Esophagus muscularis mucosa (tissue), 4 donors: Measurements from ENCODE around the gene HCN3. TPM values are rescaled to one million over a fixed set of nuclear protein-coding genes. Genes with fewer than 3 reads are reported as not detected.

Source experiments
- DNase-seq: peaks from one replicate; pipeline ENCODE4 v3.0.0-alpha.2; 2017; ENCODE audit errors: extremely low spot score
- H3K27ac ChIP-seq, 4 donors: fragments of 200-600 bp; sonication (generic); replicated peaks in 1 of 4; 1 replicate in 3 of 4; 2 replicates in 1 of 4; pipeline ENCODE4 v1.5.1; 2016 to 2019; ENCODE audit warnings: mild to moderate bottlenecking in 1 of 4
- H3K27me3 ChIP-seq, 4 donors: fragments of 200-600 bp; sonication (generic); one replicate each; pipeline versions ENCODE4 v1.5.1 to v1.6.0; 2016 to 2019
- H3K36me3 ChIP-seq, 4 donors: fragments of 200-600 bp; sonication (generic); one replicate each; pipeline ENCODE4 v1.5.1; 2016 to 2019
- H3K4me1 ChIP-seq, 4 donors: fragments of 200-600 bp; sonication (generic); one replicate each; pipeline ENCODE4 v1.5.1; 2016 to 2019
- H3K4me3 ChIP-seq, 4 donors: fragments of 200-600 bp; sonication (generic); 1 replicate in 2 of 4; 2 replicates in 2 of 4; pipeline ENCODE4 v1.5.1; 2016 to 2019; ENCODE audit warnings: mild to moderate bottlenecking in 4 of 4, moderate library complexity in 1 of 4
- H3K9me3 ChIP-seq, 4 donors: fragments of 200-600 bp; sonication (generic); 1 replicate in 3 of 4; 2 replicates in 1 of 4; pipeline ENCODE4 v1.5.1; 2016 to 2019
- CTCF ChIP-seq, 3 experiments: fragments of 200-600 bp in 2 of 3; fragments of 450-650 bp in 1 of 3; sonication (generic) in 2 of 3; IDR thresholded peaks; one replicate each; pipeline ENCODE4 v1.5.1; 2017 to 2019; ENCODE audit warnings: antibody characterized with exemption in 3 of 3, mild to moderate bottlenecking in 2 of 3, moderate library complexity in 1 of 3
- EP300 ChIP-seq: sonication (generic); formaldehyde crosslinking; IDR thresholded peaks from one replicate; pipeline ENCODE4 v1.6.1; 2017; ENCODE audit warnings: antibody characterized with exemption
- POLR2A ChIP-seq: fragments of 450-650 bp; IDR thresholded peaks from one replicate; pipeline ENCODE4 v1.6.1; 2017; ENCODE audit warnings: antibody characterized with exemption, moderate library complexity, mild to moderate bottlenecking, low read depth
- POLR2AphosphoS5 ChIP-seq, 2 donors: sonication (generic); formaldehyde crosslinking; IDR thresholded peaks; one replicate each; pipeline ENCODE4 v1.6.1; 2017; ENCODE audit warnings: antibody characterized with exemption in 2 of 2
- WGBS: methylation state at CpG from one replicate; pipeline ENCODE4 v1.1.5; 2018; 5-methylcytosine and 5-hydroxymethylcytosine counted together
- intact Hi-C: fragments of 100-400 bp; cut with DNase I; formaldehyde crosslinking; loops from one replicate; pipeline ENCODE4 v1.15.1; 2023
- total RNA-seq, 4 donors: library from RNA; depleted of rRNA; stranded (reverse); fragments of >200 nt; gene quantifications; one replicate each; pipeline versions ENCODE4 v1.1.0 to v1.2.1, GENCODE V29; 2016

HCN3 gene
- total RNA-seq, 4 donors from 2014 or later = 1.0 to 2.1 (median 1.4) TPM

GRCh38 chr1:155236451-155236850 is 40.8 kb upstream of the HCN3 start:
- WGBS = 71% methylated on average over 5 of the region's 5 CpGs
- H3K27me3 ChIP-seq = no peaks in the 10 kb centered on the region
- TF ChIP-seq CTCF (IDR thresholded peaks at IDR 0.05) (no peak), EP300 (no peak), POLR2AphosphoS5 (IDR thresholded peaks at IDR 0.05) (no peak), POLR2A (no peak)
- no peaks in the 10 kb centered on the region for H3K9me3 ChIP-seq
- no peak for DNase-seq
- H3K4me3 ChIP-seq = no peak overlapping the region
- no peak overlapping the region for H3K27ac ChIP-seq
- peaks cover 11 to 44% (median 30%) of the 10 kb centered on the region in 4 donors for H3K36me3 ChIP-seq
- intact Hi-C loops = no loop called here
- peaks cover 7 to 34% (median 32%) of the 10 kb centered on the region in 4 donors for H3K4me1 ChIP-seq

DNA sequence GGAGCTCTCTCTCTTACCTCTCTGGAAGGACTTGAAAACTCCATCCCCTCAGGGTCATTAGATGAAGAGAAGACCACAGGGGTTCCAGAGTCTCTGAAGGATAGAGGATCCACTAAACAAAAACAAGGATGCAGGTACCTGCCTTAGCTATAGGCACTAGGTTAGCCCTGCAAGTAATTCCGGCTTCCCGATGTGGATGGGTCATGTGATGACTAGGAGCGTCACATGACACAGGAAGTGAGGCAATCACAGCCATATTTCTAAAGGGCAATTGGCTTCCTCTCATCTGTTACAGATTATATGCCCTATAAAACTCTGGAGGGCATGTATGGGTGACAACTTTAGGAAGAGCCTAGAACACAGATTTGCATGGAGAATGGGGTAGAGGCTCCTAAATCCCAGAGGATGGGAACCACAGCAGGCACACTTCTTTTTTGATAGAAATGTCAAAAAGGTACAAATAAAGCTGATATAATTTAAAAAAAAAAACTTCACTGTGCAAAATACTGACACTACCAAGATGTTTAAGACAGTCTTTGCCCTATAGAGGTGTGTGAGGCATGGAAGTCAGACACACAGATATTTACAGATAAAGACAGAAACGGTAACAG is 36.1 kb upstream of the HCN3 start:
- Histone ChIP-seq H3K36me3 (peaks cover 2 to 32% (median 25%) of the 10 kb centered on the region in 4 donors), H3K9me3 (peaks cover 0 to 3% (median 0%) of the 10 kb centered on the region in 4 donors), H3K4me3 (peak overlapping the region; percentile 45 to 56 (median 49)), H3K4me1 (peaks cover 17 to 50% (median 49%) of the 10 kb centered on the region in 4 donors), H3K27ac (peak overlapping the region; percentile 1 to 57 (median 45)), H3K27me3 (peaks cover 0 to 4% (median 0%) of the 10 kb centered on the region in 4 donors)
- DNase-seq = no peak
- TF ChIP-seq POLR2A (no peak), POLR2AphosphoS5 (IDR thresholded peaks at IDR 0.05) (peak; percentile 41 to 86), CTCF (IDR thresholded peaks at IDR 0.05) (peak in 1 of 3 experiments; percentile 9)
- intact Hi-C loops = no loop called here
- 16% methylated on average over 4 of the region's 4 CpGs for WGBS

DNA sequence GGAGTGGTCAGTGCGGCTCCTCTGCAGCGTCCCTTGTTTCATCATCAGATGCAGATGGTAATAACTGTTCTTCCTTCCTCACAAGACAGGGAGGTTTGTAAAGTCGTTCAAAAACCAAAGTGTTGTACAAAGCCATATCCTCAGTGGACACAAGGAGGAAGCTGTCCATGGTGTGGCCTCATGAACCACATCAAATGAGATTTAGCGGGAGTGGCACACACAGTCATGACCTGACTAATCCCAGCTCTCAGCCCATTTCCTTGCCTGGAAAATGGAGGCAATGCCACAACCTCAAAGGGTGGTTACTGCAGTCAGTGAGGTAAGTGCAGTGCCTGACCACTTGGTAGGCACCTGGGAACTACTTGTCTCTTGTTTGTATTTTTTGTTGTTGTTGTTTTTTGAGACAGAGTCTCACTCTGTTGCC is 35.4 kb upstream of the HCN3 start:
- 75% methylated on average over 4 of the region's 4 CpGs for WGBS
- peaks cover 0 to 30% (median 20%) of the 10 kb centered on the region in 4 donors for H3K36me3 ChIP-seq
- H3K27ac ChIP-seq = peak overlapping the region in 3 of 4 donors; percentile 8 to 92 (median 35)
- H3K27me3 ChIP-seq = peaks cover 0 to 4% (median 0%) of the 10 kb centered on the region in 4 donors
- H3K4me1 ChIP-seq = peaks cover 17 to 50% (median 49%) of the 10 kb centered on the region in 4 donors
- TF ChIP-seq POLR2AphosphoS5 (IDR thresholded peaks at IDR 0.05) = no peak
- no peak for TF ChIP-seq POLR2A
- no peak for TF ChIP-seq EP300
- TF ChIP-seq CTCF (IDR thresholded peaks at IDR 0.05) = no peak
- no peak overlapping the region for H3K4me3 ChIP-seq
- intact Hi-C loops = no loop called here
- DNase-seq = no peak
- H3K9me3 ChIP-seq = peaks cover 0 to 3% (median 0%) of the 10 kb centered on the region in 4 donors

GRCh38 chr1:155242805-155243358 is 34.4 kb upstream of the HCN3 start:
- intact Hi-C loops = no loop called here
- Histone ChIP-seq H3K27me3 (peaks cover 0 to 4% (median 0%) of the 10 kb centered on the region in 4 donors), H3K9me3 (peaks cover 0 to 3% (median 0%) of the 10 kb centered on the region in 4 donors), H3K36me3 (peaks cover 7 to 30% (median 19%) of the 10 kb centered on the region in 4 donors), H3K4me3 (peak overlapping the region; percentile 56 to 68 (median 60)), H3K4me1 (peaks cover 17 to 50% (median 49%) of the 10 kb centered on the region in 4 donors), H3K27ac (peak overlapping the region; percentile 83 to 92 (median 90))
- DNase-seq = no peak
- no peak for TF ChIP-seq POLR2A
- peak in 1 of 2 donors; percentile 20 for TF ChIP-seq POLR2AphosphoS5 (IDR thresholded peaks at IDR 0.05)
- TF ChIP-seq EP300 = no peak
- no peak for TF ChIP-seq CTCF (IDR thresholded peaks at IDR 0.05)
- 81% methylated on average over 2 of the region's 3 CpGs for WGBS
